HCT116 (cell line): ENCODE results near the gene RFTN1. TPM values are rescaled to one million over a fixed set of nuclear protein-coding genes. Genes with fewer than 3 reads are reported as not detected.

Experiments used
- ATAC-seq: fragments of 200-7000 bp; cut with Tn5 transposase; 2 replicates; pipeline ENCODE4 v1.9.1; 2020; ENCODE audit warnings: mild to moderate bottlenecking, moderate library complexity
- BruUV-seq: library from RNA; stranded (reverse); fragments of 400-500 nt; replicated peaks from 2 replicates; lab custom pipeline; 2021; lab: Mats Ljungman, UMichigan
- CTCF ChIA-PET: fragments of 300-600 bp; sonication (Branson Sonifier 250); formaldehyde crosslinking; loops from one replicate; lab custom pipeline; 2021; ENCODE audit warnings: antibody characterized with exemption; lab: Charles Lee
- POLR2A ChIA-PET: fragments of 300-600, 350-600 bp; sonication (Branson Sonifier 250); formaldehyde crosslinking; loops from one replicate; lab custom pipeline; 2021; ENCODE audit warnings: antibody characterized with exemption; lab: Charles Lee
- RAD21 ChIA-PET, 2 experiments: fragments of 300-600 bp; sonication (Branson Sonifier 250); formaldehyde crosslinking; loops; one replicate each; lab custom pipeline; 2023; ENCODE audit warnings: low total read pairs in 2 of 2; ENCODE audit not compliant: uncharacterized antibody in 2 of 2, unreplicated experiment in 2 of 2, low non-redundant PET in 1 of 2; lab: Charles Lee
- DNase-seq: peaks from one replicate; pipeline ENCODE4 v3.0.0-alpha.2; 2010; ENCODE audit warnings: low read depth, low spot score
- H2AFZ ChIP-seq: fragments of 200-600 bp; shearing (Covaris generic), sonication (generic); 2 replicates; pipeline ENCODE4 v1.6.1; 2017; ENCODE audit warnings: low read depth, mixed run types, mixed read lengths, antibody characterized with exemption, low read length; ENCODE audit not compliant: poor library complexity, severe bottlenecking
- H3K27ac ChIP-seq: 2 replicates; pipeline ENCODE4 v1.5.1; 2012; ENCODE audit warnings: low read depth, low read length
- H3K27me3 ChIP-seq: fragments of 200-600 bp; sonication (generic); 2 replicates; pipeline ENCODE4 v1.6.1; 2016; ENCODE audit warnings: mixed run types, low read length, mixed read lengths; ENCODE audit not compliant: insufficient read depth
- H3K36me3 ChIP-seq, 2 experiments: fragments of 200-500 bp in 1 of 2; fragments of 200-600 bp in 1 of 2; sonication (Bioruptor generic) in 1 of 2; sonication (generic) in 1 of 2; 2 replicates each; pipeline versions ENCODE4 v1.5.1 to v1.6.1; 2014 to 2016; ENCODE audit warnings: low read length in 2 of 2, inconsistent platforms in 1 of 2, mixed read lengths in 1 of 2, mixed run types in 1 of 2; ENCODE audit not compliant: insufficient read depth in 2 of 2, control insufficient read depth in 1 of 2
- H3K4me1 ChIP-seq, 2 experiments: fragments of 200-600 bp in 1 of 2; sonication (generic) in 1 of 2; 2 replicates each; pipeline versions ENCODE4 v1.5.1 to v1.6.1; 2012 to 2017; ENCODE audit warnings: low read length in 2 of 2, inconsistent platforms in 1 of 2, mild to moderate bottlenecking in 1 of 2, mixed read lengths in 1 of 2, mixed run types in 1 of 2, moderate library complexity in 1 of 2; ENCODE audit not compliant: insufficient read depth in 2 of 2, control insufficient read depth in 1 of 2
- H3K4me2 ChIP-seq: fragments of 200-600 bp; sonication (generic); 2 replicates; pipeline ENCODE4 v1.6.1; 2017; ENCODE audit warnings: mixed run types, low read length, mixed read lengths
- H3K4me3 ChIP-seq, 2 experiments: fragments of 200-600 bp in 1 of 2; sonication (generic) in 1 of 2; replicated peaks in 1 of 2; 2 replicates each; pipeline ENCODE4 v1.5.1; 2011 to 2016; ENCODE audit warnings: low read length in 2 of 2, control low read depth in 1 of 2, low read depth in 1 of 2, mild to moderate bottlenecking in 1 of 2, mixed read lengths in 1 of 2, mixed run types in 1 of 2
- H3K79me2 ChIP-seq: fragments of 200-600 bp; sonication (generic); 2 replicates; pipeline ENCODE4 v1.6.1; 2017; ENCODE audit warnings: mild to moderate bottlenecking, mixed run types, low read length, moderate library complexity, mixed read lengths; ENCODE audit not compliant: insufficient read depth
- H3K9ac ChIP-seq: fragments of 200-600 bp; sonication (generic); 2 replicates; pipeline ENCODE4 v1.6.1; 2016; ENCODE audit warnings: low read length, mixed read lengths
- H3K9me2 ChIP-seq: fragments of 200-600 bp; sonication (generic), shearing (Covaris generic); 2 replicates; pipeline ENCODE4 v1.6.1; 2017; ENCODE audit warnings: mixed run types, mild to moderate bottlenecking, moderate library complexity; ENCODE audit not compliant: insufficient read depth
- H3K9me3 ChIP-seq, 2 experiments: fragments of 200-500 bp in 1 of 2; fragments of 200-600 bp in 1 of 2; sonication (Bioruptor generic) in 1 of 2; sonication (generic) in 1 of 2; 2 replicates each; pipeline ENCODE4 v1.6.1; 2014 to 2017; ENCODE audit warnings: low read length in 2 of 2, mixed read lengths in 2 of 2, inconsistent platforms in 1 of 2, low read depth in 1 of 2, mild to moderate bottlenecking in 1 of 2, mixed run types in 1 of 2, moderate library complexity in 1 of 2; ENCODE audit not compliant: control insufficient read depth in 1 of 2, insufficient read depth in 1 of 2
- H4K20me1 ChIP-seq: fragments of 200-600 bp; sonication (generic), shearing (Covaris generic); 2 replicates; pipeline ENCODE4 v1.6.1; 2017; ENCODE audit warnings: mixed run types, mild to moderate bottlenecking, moderate library complexity; ENCODE audit not compliant: insufficient read depth
- CEBPB ChIP-seq: IDR thresholded peaks from 2 replicates; pipeline ENCODE4 v1.6.1; 2012; ENCODE audit warnings: low read depth
- EGR1 ChIP-seq: IDR thresholded peaks from 2 replicates; pipeline ENCODE4 v1.6.1; 2012; ENCODE audit warnings: low read depth
- ELF1 ChIP-seq: IDR thresholded peaks from 2 replicates; pipeline ENCODE4 v1.6.1; 2012; ENCODE audit warnings: low read depth, borderline replicate concordance
- EZH2 ChIP-seq: fragments of 200-600 bp; sonication (generic); IDR thresholded peaks from 2 replicates; pipeline ENCODE4 v1.6.1; 2017; ENCODE audit warnings: antibody characterized with exemption, mixed run types
- EZH2phosphoT487 ChIP-seq: fragments of 200-600 bp; IDR thresholded peaks from 2 replicates; pipeline ENCODE4 v1.6.1; 2018; ENCODE audit warnings: antibody characterized with exemption, borderline replicate concordance
- FOSL1 ChIP-seq: IDR thresholded peaks from 2 replicates; pipeline ENCODE4 v1.6.1; 2012; ENCODE audit warnings: low read depth
- POLR2A ChIP-seq: IDR thresholded peaks from 2 replicates; pipeline ENCODE4 v1.7.0; 2011; ENCODE audit warnings: borderline replicate concordance; ENCODE audit not compliant: insufficient read depth, insufficient read length; ENCODE audit errors: extremely low read depth
- POLR2AphosphoS5 ChIP-seq: IDR thresholded peaks from 2 replicates; pipeline ENCODE4 v1.6.1; 2011; ENCODE audit warnings: mild to moderate bottlenecking, low read depth, low read length, moderate library complexity
- SP1 ChIP-seq: IDR thresholded peaks from 2 replicates; pipeline ENCODE4 v1.6.1; 2012; ENCODE audit warnings: low read depth
- SRF ChIP-seq: IDR thresholded peaks from 2 replicates; pipeline ENCODE4 v1.6.1; 2012; ENCODE audit warnings: low read depth
- YY1 ChIP-seq: IDR thresholded peaks from 2 replicates; pipeline ENCODE4 v1.6.1; 2011; ENCODE audit warnings: low read length, low read depth, moderate library complexity, mild to moderate bottlenecking; ENCODE audit not compliant: insufficient replicate concordance; ENCODE audit errors: extremely low read depth
- ZNF274 ChIP-seq: fragments of 200-500 bp; sonication (Bioruptor generic); IDR thresholded peaks from 2 replicates; pipeline ENCODE4 v1.6.1; 2014; ENCODE audit warnings: mild to moderate bottlenecking, low read depth, low read length, inconsistent platforms
- intact Hi-C: fragments of 100-400 bp; cut with micrococcal nuclease; formaldehyde crosslinking; loops from 2 replicates; pipeline ENCODE4 v1.10.0; 2022
- total RNA-seq: library from RNA; stranded (reverse); gene quantifications from one replicate; pipeline ENCODE4 v1.2.1, GENCODE V29; 2021; ENCODE audit not compliant: unreplicated experiment
- TF ChIP-seq, protein P1 (sequence below): IDR thresholded peaks from 2 replicates; pipeline ENCODE4 v1.6.1; 2012; ENCODE audit warnings: low read depth
- TF ChIP-seq, protein P2 (sequence below): IDR thresholded peaks from 2 replicates; pipeline ENCODE4 v1.6.1; 2012

The RFTN1 gene
- total RNA-seq, 1 experiment from 2014 or later, result 3.9 TPM

DNA sequence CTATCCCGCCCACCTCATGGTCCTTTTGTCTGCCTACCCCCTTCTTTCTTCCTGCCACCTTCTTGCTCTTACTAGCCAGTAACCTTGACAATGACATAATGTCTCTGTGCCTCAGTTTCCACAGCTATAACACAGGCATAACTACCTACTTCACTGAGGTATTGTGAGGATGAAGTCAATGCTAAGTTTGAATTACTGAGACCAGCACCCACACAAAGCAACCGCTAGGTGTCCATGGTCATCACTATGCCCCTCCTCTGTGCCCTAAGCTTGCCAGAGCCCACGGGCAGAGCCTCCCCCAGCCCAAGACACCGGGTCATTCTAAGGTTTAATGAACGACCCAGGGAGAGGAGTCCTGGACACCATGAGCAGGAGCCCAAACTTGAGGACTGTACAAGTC, 146.9 kb downstream of the RFTN1 start:
- no peaks in the 10 kb centered on the region for H3K27me3 ChIP-seq
- no peak overlapping the region for H3K27ac ChIP-seq
- BruUV-seq, result no TSS peak
- ATAC-seq (no peak), DNase-seq (no peak)
- no peak overlapping the region for H3K4me2 ChIP-seq
- ChIA-PET POLR2A (no interaction called here), RAD21 (no interaction called here), CTCF (no interaction called here)
- intact Hi-C loops, result no loop called here
- H3K4me1 ChIP-seq, result peaks cover 6 to 15% of the 10 kb centered on the region in 2 experiments; a peak in 3 of 4 replicates
- H3K4me3 ChIP-seq, result no peak overlapping the region
- H4K20me1 ChIP-seq, result no peaks in the 10 kb centered on the region
- H3K9me3 ChIP-seq, result no peaks in the 10 kb centered on the region
- no peak overlapping the region for H2AFZ ChIP-seq
- H3K79me2 ChIP-seq, result no peaks in the 10 kb centered on the region
- no peak overlapping the region for H3K9ac ChIP-seq
- H3K36me3 ChIP-seq, result no peaks in the 10 kb centered on the region
- no peak for TF ChIP-seq SRF
- TF ChIP-seq, protein P1, sequence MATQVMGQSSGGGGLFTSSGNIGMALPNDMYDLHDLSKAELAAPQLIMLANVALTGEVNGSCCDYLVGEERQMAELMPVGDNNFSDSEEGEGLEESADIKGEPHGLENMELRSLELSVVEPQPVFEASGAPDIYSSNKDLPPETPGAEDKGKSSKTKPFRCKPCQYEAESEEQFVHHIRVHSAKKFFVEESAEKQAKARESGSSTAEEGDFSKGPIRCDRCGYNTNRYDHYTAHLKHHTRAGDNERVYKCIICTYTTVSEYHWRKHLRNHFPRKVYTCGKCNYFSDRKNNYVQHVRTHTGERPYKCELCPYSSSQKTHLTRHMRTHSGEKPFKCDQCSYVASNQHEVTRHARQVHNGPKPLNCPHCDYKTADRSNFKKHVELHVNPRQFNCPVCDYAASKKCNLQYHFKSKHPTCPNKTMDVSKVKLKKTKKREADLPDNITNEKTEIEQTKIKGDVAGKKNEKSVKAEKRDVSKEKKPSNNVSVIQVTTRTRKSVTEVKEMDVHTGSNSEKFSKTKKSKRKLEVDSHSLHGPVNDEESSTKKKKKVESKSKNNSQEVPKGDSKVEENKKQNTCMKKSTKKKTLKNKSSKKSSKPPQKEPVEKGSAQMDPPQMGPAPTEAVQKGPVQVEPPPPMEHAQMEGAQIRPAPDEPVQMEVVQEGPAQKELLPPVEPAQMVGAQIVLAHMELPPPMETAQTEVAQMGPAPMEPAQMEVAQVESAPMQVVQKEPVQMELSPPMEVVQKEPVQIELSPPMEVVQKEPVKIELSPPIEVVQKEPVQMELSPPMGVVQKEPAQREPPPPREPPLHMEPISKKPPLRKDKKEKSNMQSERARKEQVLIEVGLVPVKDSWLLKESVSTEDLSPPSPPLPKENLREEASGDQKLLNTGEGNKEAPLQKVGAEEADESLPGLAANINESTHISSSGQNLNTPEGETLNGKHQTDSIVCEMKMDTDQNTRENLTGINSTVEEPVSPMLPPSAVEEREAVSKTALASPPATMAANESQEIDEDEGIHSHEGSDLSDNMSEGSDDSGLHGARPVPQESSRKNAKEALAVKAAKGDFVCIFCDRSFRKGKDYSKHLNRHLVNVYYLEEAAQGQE, result no peak
- TF ChIP-seq, protein P2, sequence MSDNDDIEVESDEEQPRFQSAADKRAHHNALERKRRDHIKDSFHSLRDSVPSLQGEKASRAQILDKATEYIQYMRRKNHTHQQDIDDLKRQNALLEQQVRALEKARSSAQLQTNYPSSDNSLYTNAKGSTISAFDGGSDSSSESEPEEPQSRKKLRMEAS, result no peak
- TF ChIP-seq POLR2AphosphoS5, result no peak
- TF ChIP-seq ZNF274, result no peak
- TF ChIP-seq SP1, result no peak
- no peak for TF ChIP-seq FOSL1
- TF ChIP-seq YY1, result no peak
- TF ChIP-seq POLR2A, result no peak
- no peak for TF ChIP-seq EZH2
- no peak for TF ChIP-seq ELF1
- TF ChIP-seq CEBPB, result no peak
- no peak for TF ChIP-seq EGR1
- no peak for TF ChIP-seq EZH2phosphoT487
- no peaks in the 10 kb centered on the region for H3K9me2 ChIP-seq
